ENCODE data around the gene MROH2B.

MROH2B gene

DNA sequence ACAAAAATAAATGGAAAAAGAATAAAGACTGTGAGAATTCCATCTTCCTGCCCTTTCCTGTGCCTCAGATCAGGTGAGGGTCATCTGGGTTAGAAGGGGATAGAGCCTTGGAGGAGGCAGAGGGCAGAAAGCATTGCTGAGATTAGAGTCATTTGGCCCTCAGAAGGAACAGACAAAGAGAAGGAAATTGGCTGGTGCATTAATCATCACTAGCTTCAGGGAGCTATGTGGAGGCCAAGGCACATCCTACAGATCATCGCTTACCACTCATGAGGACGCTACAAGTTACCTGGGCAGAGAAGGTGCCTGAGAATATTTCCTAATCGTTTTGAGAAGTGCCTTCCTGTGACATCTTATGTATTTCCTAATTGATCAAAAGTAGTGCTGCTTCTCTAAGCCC, 87.4 kb downstream of the MROH2B start:
- ChIA-PET CTCF (no interaction called here), POLR2A (no interaction called here)

DNA sequence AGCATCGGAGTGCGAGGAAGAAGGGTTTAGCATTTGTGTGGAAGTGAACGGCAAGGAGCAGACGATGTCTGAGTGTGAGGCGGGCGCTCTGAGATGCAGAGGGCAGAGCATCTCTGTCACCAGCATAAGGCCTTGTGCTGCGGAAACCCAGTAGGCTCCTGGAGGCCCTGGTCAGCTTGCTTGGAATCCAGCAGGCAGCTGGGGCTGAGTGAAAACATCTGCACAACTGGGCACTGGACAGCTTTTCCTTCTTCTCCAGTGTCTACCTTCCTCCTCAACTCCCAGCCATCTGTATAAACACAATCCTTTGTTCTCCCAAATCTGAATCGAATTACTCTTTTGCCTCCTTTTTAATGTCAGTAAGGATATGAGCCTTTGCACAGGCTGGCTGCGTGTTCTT, 89.7 kb downstream of the MROH2B start:
- POLR2A ChIA-PET = no interaction called here
- no peak for TF ChIP-seq ZNF384 (IDR thresholded peaks at IDR 0.05)
- no peak for TF ChIP-seq FOXM1 (IDR thresholded peaks at IDR 0.05; ENCODE audit: borderline replicate concordance)
- TF ChIP-seq, protein P1, sequence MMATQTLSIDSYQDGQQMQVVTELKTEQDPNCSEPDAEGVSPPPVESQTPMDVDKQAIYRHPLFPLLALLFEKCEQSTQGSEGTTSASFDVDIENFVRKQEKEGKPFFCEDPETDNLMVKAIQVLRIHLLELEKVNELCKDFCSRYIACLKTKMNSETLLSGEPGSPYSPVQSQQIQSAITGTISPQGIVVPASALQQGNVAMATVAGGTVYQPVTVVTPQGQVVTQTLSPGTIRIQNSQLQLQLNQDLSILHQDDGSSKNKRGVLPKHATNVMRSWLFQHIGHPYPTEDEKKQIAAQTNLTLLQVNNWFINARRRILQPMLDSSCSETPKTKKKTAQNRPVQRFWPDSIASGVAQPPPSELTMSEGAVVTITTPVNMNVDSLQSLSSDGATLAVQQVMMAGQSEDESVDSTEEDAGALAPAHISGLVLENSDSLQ (IDR thresholded peaks at IDR 0.05) = no peak
- no peak for TF ChIP-seq HDGF (IDR thresholded peaks at IDR 0.05; ENCODE audit: borderline replicate concordance)
- no peak for TF ChIP-seq SUZ12 (IDR thresholded peaks at IDR 0.05)
- no peak for TF ChIP-seq FOXK2 (IDR thresholded peaks at IDR 0.05)
- TF ChIP-seq TARDBP (IDR thresholded peaks at IDR 0.05) = no peak
- TF ChIP-seq CTBP1 (IDR thresholded peaks at IDR 0.05; ENCODE audit: borderline replicate concordance) = no peak
- TF ChIP-seq L3MBTL2 (conservative IDR thresholded peaks at IDR 0.05) = no peak
- TF ChIP-seq SP1 (IDR thresholded peaks at IDR 0.05) = no peak
- no peak for TF ChIP-seq FOXA1 (IDR thresholded peaks at IDR 0.05)
- TF ChIP-seq NFRKB (IDR thresholded peaks at IDR 0.05) = no peak
- CTCF ChIA-PET = no interaction called here
- DNase-seq (ENCODE audit: extremely low spot score) = no peak

More for the DNA sequence above, 87.4 kb downstream of the MROH2B start:
- no peak for TF ChIP-seq L3MBTL2 (conservative IDR thresholded peaks at IDR 0.05)
- TF ChIP-seq ELF4 (IDR thresholded peaks at IDR 0.05) = no peak
- no peak for TF ChIP-seq SUZ12 (IDR thresholded peaks at IDR 0.05)
- TF ChIP-seq FOXA1 (IDR thresholded peaks at IDR 0.05) = no peak
- no peak for TF ChIP-seq FOXK2 (IDR thresholded peaks at IDR 0.05)
- TF ChIP-seq SP1 (IDR thresholded peaks at IDR 0.05) = no peak
- no peak for TF ChIP-seq ZNF384 (IDR thresholded peaks at IDR 0.05)
- no peak for TF ChIP-seq FOXM1 (IDR thresholded peaks at IDR 0.05; ENCODE audit: borderline replicate concordance)
- DNase-seq (ENCODE audit: extremely low spot score) = no peak

DNA sequence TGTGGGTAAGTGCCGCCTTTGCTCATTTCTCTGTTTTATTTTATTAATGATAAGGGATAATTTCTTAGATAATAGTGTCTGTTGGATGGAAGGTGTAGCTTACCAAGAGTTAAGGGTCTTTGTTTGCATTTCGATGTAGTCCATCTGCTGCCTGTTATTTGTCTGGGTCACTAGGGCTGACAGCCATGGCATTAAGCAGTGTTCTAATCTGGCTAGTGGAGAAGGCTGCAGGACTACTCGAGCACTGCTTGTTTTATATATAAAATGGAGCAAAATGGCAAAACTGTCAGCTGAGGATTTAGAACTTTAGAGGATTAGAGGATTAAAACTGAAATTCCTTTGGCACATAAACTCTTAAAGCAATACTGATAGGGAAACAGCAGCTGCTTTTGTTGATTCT, 94.3 kb downstream of the MROH2B start:
- CTCF ChIA-PET = no interaction called here
- POLR2A ChIA-PET = no interaction called here
- TF ChIP-seq FOXK2 (IDR thresholded peaks at IDR 0.05) (no peak), NFRKB (IDR thresholded peaks at IDR 0.05) (no peak), FOXA1 (IDR thresholded peaks at IDR 0.05) (no peak), TARDBP (IDR thresholded peaks at IDR 0.05) (no peak), BHLHE40 (IDR thresholded peaks at IDR 0.05; ENCODE audit: borderline replicate concordance) (no peak)
- no peak for DNase-seq (ENCODE audit: extremely low spot score)

DNA sequence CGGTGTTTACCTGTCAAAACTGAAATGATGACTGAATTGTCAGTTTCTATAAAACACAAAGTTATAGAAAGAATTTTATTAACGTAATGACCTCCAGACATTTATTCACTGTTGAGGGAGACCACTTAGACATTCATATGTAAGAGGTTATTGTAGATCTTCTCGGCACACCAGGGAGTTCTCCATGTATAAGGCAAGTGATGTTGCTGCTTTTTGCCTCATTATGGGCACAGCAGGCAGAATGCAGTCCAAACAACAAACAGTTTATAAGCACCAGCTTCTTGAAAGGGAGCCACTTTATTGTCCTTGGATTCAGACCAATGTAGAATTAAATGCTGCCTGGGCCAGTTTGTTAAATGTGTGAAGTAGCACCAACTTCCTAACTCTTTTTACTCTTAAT, 95.1 kb downstream of the MROH2B start:
- ChIA-PET CTCF (no interaction called here), POLR2A (no interaction called here)
- TF ChIP-seq L3MBTL2 (conservative IDR thresholded peaks at IDR 0.05) (no peak), FOXA1 (IDR thresholded peaks at IDR 0.05) (no peak), ELF4 (IDR thresholded peaks at IDR 0.05) (no peak), ZNF384 (IDR thresholded peaks at IDR 0.05) (no peak)
- DNase-seq (ENCODE audit: extremely low spot score) = no peak

DNA sequence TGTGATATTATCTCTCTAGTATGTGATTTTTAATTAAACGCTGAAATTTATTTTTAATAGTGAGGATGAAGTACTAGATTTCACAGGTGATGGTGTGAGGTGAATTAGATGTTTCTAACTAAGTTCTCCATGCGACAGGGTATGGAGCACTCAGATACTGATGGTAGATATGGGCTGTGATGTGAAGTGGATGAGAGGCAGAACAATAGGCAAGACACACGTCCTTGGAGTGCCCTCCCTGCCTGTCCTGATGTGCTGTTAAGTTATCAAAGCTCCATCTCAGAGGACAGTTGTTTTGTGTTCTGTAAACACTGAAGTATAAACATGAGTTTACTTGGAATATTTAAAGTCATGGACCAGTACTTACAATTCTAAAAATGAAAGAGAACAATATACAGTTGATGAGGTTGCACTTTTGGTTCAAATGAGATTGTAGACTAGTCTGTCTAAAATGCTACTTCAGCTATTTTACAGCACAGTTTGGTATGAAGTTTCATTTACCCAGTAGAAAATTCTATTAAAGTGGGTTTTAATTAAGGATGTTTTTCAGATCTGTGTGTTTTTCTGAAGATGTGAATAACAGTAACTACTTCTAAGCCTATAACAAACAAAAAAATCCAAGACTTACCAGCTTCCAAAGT, 97.7 kb downstream of the MROH2B start:
- TF ChIP-seq FOXM1 (IDR thresholded peaks at IDR 0.05; ENCODE audit: borderline replicate concordance) = no peak
- TF ChIP-seq TARDBP (IDR thresholded peaks at IDR 0.05) = no peak
- TF ChIP-seq ARNT (IDR thresholded peaks at IDR 0.05) = no peak
- no peak for TF ChIP-seq FOXK2 (IDR thresholded peaks at IDR 0.05)
- TF ChIP-seq SP1 (IDR thresholded peaks at IDR 0.05) = no peak
- no peak for TF ChIP-seq NFRKB (IDR thresholded peaks at IDR 0.05)
- ChIA-PET POLR2A (no interaction called here), CTCF (no interaction called here)
- DNase-seq (ENCODE audit: extremely low spot score) = no peak

DNA sequence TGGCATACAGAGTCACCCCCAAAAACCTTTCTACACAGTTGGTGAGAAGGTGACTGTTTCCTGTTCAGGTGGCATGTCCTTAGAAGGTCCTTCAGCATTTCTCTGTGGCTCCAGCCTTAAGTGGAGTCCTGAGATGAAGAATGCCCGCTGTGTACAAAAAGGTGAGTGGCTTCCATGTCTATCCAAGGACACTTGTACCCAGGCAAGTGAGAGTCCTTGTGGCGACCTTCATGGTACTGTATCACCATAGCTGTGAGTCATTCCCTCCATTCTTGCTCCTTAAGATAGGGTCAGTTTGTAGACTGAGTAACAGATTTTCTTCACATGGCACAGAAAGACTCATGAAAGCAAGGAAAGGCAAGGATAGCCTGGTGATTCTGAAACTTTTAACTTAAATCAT, 98.7 kb downstream of the MROH2B start:
- no peak for DNase-seq (ENCODE audit: extremely low spot score)
- ChIA-PET CTCF (no interaction called here), POLR2A (no interaction called here)
- TF ChIP-seq TARDBP (IDR thresholded peaks at IDR 0.05) (no peak), ELF4 (IDR thresholded peaks at IDR 0.05) (no peak), BHLHE40 (IDR thresholded peaks at IDR 0.05; ENCODE audit: borderline replicate concordance) (no peak), SP1 (IDR thresholded peaks at IDR 0.05) (no peak), FOXK2 (IDR thresholded peaks at IDR 0.05) (no peak), LEF1 (IDR thresholded peaks at IDR 0.05; ENCODE audit: borderline replicate concordance) (no peak), NFRKB (IDR thresholded peaks at IDR 0.05) (no peak), ZNF384 (IDR thresholded peaks at IDR 0.05) (no peak), ARNT (IDR thresholded peaks at IDR 0.05) (no peak), HDGF (IDR thresholded peaks at IDR 0.05; ENCODE audit: borderline replicate concordance) (no peak)

DNA sequence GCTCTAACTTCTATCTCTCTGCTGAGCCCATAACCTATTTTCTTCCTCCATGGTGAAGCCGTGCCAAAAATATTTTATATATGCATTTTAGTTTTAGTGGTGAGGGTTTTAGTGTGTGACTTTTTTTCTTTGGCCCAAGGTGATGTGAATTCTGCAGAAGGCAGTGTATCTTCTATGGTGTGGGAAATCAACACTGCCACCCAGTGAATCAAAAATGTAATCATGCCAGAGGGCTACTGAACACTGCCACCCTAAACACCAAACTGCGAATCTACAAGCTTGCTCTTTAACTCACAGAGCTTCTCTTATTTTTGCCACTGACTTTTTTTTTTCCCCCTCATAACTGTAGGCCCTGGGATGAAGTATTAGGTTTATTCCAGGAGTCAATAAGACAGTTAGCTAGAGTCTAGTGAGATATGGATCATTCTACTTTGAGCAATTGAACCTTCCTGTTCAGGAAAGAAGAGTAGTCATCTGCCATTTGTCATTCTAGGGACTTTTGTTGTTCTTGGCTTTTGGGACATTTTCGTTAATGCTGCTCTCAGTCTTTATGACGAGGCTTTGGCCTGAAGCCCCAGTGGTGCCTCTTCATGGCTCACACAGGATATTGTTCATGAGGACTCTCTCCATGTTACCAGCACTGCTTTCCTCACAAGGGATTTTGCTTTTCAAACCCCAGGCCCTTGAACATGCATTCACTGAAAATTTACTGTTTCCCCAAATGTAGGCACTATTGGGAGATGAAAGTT, 108.8 kb downstream of the MROH2B start:
- POLR2A ChIA-PET = no interaction called here
- CTCF ChIA-PET = no interaction called here
- no peak for TF ChIP-seq BHLHE40 (IDR thresholded peaks at IDR 0.05; ENCODE audit: borderline replicate concordance)
- no peak for TF ChIP-seq NFRKB (IDR thresholded peaks at IDR 0.05)
- DNase-seq (ENCODE audit: extremely low spot score) = no peak

DNA sequence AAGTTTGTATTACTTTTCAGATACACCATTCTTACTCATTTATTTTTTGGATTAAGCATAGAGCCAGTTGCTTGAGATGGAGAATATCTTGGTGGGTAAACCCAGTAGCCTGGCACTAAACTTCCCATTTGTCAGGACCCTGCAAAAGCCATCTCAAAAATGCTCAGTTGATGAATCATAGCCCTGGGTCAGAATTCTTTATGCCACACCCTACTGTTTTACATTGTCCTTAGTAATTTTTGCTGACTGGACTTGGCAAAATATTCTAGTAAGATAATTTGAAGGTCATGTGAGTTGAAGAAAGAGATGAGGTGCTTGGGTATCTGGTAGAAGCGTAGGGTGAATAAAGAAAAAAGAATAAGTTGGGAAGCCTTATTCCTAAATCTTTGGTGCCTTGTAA, 111.1 kb downstream of the MROH2B start:
- TF ChIP-seq, protein P1 (IDR thresholded peaks at IDR 0.05) = no peak
- TF ChIP-seq FOXM1 (IDR thresholded peaks at IDR 0.05; ENCODE audit: borderline replicate concordance) (no peak), SP1 (IDR thresholded peaks at IDR 0.05) (no peak), ZNF384 (IDR thresholded peaks at IDR 0.05) (no peak), LEF1 (IDR thresholded peaks at IDR 0.05; ENCODE audit: borderline replicate concordance) (no peak), CTBP1 (IDR thresholded peaks at IDR 0.05; ENCODE audit: borderline replicate concordance) (no peak), FOXK2 (IDR thresholded peaks at IDR 0.05) (no peak), FOXA1 (IDR thresholded peaks at IDR 0.05) (no peak), ARNT (IDR thresholded peaks at IDR 0.05) (no peak), ELF4 (IDR thresholded peaks at IDR 0.05) (no peak), HDGF (IDR thresholded peaks at IDR 0.05; ENCODE audit: borderline replicate concordance) (no peak), L3MBTL2 (conservative IDR thresholded peaks at IDR 0.05) (no peak), SUZ12 (IDR thresholded peaks at IDR 0.05) (no peak), TARDBP (IDR thresholded peaks at IDR 0.05) (no peak), BHLHE40 (IDR thresholded peaks at IDR 0.05; ENCODE audit: borderline replicate concordance) (no peak)
- DNase-seq (ENCODE audit: extremely low spot score) = no peak
- POLR2A ChIA-PET = no interaction called here
- CTCF ChIA-PET = no interaction called here

Data from HEK293T (cell line).